HG03280 (cell line): ENCODE results near the gene BICC1.

ENCODE experiments used
- ATAC-seq: cut with Tn5 transposase; IDR thresholded peaks from one replicate; pipeline ENCODE4 v1.9.1; 2021; ENCODE audit warnings: mild to moderate bottlenecking, moderate library complexity; ENCODE audit not compliant: unreplicated experiment

BICC1 gene

GRCh38 chr10:58773944-58774343, 261.3 kb downstream of the BICC1 start:
- ATAC-seq, result no peak

DNA sequence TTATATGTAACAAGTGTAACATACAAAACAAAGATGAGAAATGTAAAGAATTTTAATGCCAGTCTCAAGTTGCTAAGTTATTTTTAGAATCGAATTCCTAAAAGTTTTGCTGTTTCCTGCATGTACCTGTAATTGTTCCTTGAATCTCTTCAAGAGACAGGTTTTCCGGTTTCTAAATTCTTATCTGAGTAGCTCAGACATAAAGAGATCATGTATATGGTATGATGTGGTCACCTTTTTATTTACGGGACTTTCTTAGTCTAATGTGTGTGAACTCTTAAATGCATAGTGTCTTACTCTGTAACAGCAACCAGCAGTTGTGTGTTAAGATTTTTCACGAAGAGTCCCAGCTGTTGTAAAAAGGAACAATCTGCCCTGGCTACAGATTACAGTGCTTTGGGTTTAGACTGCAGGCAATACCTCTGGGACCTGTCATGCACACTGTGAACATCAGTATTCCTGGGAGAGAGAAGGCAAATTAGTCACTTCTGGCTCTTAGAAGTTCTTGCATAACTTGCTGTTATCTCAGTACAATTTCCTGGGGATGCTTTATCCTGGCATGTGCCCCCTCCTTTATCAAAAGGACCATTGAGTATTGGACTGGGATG, 263.4 kb downstream of the BICC1 start:
- no peak for ATAC-seq

- ATAC-seq, result no peak
These were observed 264.1 kb downstream of the BICC1 start for GRCh38 chr10:58776568-58777318.

DNA sequence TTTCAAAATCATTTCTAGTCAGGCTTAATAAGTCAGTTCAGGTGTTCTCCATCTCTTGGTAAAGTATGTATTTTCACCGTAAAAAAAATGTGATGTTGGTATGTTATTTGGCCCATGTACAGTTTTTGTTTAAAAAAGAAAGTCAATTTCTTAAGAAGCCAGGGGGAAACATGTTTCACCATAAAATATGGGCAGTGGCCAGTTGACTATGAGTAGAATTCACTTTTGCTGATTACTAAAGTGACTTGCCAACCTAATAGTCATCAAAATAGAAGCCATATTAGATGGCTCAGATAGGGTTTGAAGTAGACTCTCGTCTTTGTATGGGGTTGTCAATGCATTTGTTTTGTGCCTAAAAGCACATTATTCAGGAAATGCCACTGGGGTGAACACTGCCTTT, 266.3 kb downstream of the BICC1 start:
- no peak for ATAC-seq

DNA sequence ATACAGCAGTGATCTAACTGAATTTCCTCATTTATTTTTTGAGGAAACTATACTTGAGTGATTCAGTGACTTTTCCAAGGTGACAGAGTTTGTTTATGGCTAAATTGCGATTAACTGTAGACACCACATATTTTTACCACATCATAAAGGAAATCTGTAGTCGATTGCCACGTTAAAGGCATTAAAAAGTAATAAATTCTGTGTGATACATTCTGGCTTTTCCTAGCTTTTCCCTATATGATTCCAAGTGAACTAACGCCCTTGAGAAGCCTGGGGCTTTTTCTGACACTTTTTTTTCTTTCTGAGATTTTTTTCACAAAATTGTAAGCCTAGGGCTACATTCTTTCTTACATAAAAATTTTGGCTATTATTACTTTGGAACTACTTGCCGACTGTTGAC, 266.9 kb downstream of the BICC1 start:
- no peak for ATAC-seq

- ATAC-seq, result no peak
These were observed 267.8 kb downstream of the BICC1 start for GRCh38 chr10:58780476-58780875.

GRCh38 chr10:58781873-58782488, 269.3 kb downstream of the BICC1 start:
- no peak for ATAC-seq

DNA sequence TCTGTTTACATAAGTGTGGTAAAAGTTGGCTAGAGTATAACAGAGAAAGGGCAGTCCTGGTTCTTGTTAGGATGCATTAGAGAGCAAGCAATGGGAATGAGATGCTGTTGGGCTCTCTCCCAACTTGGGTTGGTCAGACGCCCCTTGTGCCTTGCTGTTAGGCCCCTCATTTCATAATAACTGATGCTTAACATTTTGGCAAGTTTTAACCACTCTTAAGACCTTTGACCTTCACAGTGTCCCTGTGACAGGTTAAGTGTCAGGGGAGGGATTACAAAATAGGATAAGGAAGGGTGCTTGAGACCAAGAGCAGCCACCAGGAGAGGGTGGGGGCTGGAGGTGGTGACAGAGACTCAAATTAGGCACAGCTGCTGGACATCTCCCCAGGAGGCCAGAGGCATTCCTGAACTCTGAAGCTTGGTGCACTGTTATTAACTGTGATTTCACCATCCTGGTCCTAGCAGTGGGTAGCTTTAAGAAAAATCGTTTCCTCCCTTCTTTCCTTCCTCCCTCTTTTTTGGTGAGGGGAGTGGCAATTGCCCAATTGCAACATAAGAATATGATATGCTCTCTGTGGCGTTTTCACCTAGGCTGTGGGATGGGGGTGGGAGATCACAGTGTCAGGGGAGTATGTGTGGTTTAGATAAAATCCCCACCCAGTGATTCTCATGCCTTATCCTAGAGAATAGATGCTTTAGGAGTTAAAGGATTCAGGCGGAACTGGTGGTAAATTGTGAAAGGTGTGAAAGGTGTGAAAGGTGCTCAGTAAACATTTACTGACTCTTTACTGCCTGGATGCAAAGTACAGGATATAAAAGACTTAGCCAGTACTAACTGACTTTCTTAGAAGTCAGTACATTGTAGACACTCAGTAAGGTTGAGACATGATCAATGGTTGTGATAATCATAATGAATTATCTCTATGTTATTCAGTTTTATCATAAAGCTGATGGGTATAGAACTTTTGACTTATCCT, 270.5 kb downstream of the BICC1 start:
- ATAC-seq, result no peak

GRCh38 chr10:58784361-58784760, 271.7 kb downstream of the BICC1 start:
- no peak for ATAC-seq

DNA sequence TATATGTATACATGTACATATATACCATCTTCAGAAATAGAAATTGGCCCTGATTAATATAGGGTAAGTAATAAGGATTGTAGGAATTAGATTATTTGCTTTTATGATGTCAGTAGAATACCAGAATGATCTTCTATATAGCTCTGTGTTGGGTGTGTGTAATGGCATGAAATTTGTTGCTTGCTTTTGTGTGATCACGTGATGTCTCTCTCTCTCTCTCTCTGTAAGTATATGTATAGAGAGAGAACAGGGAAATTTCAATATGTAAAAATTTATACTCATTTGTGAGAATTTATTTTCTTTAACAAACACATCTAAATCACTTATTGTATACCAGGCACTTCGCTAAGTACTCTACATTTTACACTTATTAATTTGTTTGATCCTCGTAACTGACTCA, 272.7 kb downstream of the BICC1 start:
- ATAC-seq, result no peak

DNA sequence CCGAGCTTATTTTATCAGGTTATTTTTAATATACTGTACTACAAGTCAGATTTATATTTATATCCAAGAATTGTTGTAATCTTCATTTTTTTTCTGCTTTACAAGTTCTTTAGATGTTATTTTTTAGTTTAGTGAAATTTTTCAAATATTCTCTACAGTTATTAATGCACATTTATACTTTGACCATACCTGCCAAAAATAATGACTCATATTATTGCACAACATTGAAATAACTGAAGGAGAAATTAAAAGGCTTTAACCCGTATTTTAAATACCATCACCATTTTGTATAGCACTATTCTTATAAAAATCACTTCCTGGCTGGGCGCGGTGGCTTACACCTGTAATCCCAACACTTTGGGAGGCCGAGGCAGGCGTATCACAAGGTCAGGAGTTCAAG, 278.5 kb downstream of the BICC1 start:
- ATAC-seq, result no peak

- no peak for ATAC-seq
These were observed 282.9 kb downstream of the BICC1 start for GRCh38 chr10:58795560-58795959.

GRCh38 chr10:58796242-58796641, 283.6 kb downstream of the BICC1 start:
- no peak for ATAC-seq

DNA sequence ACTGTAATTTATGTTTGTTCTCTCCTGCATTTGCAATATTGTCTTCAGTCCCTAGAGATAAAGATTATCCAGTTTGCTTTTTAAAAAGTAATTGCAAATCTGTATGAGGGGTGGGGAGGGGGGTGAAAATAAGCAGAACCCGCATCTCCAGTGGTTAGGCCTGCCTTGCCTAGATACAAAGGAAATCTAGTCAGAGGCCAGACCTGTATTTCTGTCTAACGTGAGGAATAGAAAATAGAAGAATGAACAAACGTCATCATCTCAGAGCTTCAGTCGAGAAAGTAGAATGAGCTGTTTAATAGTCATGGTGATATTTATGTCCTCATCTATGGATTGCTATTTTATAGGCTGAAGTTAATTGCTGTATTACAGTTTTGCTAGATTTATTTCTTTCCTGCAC, 284.2 kb downstream of the BICC1 start:
- ATAC-seq, result no peak

- no peak for ATAC-seq
These were observed 284.7 kb downstream of the BICC1 start for GRCh38 chr10:58797356-58797755.

- no peak for ATAC-seq
These were observed 289.4 kb downstream of the BICC1 start for GRCh38 chr10:58802047-58802446.

DNA sequence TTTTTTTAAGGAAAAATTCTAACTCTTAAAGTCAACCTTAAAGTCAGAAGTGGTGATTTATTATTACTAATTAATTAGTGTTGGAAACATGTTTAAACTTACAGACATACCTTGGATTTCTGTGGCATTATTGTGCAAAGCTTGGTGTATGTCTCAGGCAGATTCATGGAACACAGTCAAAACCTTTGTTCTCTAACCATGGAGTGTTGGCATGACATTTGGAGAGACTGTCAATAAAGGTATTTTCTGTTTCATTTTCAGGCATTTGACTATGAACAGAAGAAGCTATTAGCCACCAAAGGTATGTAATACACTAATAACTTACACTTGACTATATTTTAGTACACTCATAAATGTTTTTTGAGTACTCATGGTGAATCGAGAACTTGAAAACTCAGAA, 293.7 kb downstream of the BICC1 start:
- ATAC-seq, result no peak

DNA sequence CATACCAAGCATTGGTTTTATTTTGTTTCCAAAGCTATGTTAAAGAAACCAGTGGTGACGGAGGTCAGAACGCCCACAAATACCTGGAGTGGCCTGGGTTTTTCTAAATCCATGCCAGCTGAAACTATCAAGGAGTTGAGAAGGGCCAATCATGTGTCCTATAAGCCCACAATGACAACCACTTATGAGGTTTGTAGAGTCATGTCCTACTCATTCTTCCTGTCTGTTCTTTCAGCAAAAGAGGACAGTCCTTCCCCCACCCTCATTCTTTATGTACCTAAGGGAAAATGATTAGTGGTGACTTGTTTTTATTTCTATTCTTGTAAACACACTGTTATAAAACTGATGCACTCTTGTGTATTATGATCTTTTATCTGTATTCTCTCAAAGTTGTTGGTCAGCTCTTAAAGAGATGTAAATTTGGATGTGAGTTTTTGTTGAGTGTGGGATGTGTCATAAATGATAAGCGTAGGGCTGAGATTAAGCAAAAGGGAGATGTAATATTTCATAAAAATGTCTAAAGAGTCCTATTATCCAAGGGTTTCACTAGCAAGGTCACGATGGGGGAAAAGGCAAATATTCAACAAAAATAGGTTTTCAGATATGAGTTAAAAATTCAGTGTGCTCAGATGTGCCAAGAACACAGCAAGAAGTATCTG, 294.4 kb downstream of the BICC1 start:
- no peak for ATAC-seq

GRCh38 chr10:58807629-58808022, 295.0 kb downstream of the BICC1 start:
- no peak for ATAC-seq

DNA sequence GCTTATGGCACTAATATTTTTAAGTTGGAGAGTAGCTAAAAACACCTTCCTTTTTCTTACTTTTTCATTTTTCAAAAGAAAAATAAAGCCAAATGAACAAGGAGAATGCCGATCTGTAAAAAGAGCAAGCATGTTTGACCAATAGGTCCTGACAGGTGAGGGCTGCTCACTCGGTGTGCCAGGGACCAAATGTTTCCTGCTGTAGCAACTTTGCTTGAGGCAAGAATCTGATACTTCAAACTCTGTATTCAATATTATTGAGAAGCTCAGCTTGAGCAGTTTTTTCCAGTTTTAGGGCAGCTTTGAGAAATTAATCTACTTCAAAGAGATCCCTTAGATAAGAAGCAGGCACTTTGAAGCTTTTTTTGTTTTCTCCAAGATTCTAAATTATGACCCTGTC, 298.1 kb downstream of the BICC1 start:
- ATAC-seq, result no peak

GRCh38 chr10:58813573-58813972, 300.9 kb downstream of the BICC1 start:
- no peak for ATAC-seq
